Colonic mucosa (tissue), 4 donors: Measurements from ENCODE around the gene SELENOF. TPM values are rescaled to one million over a fixed set of nuclear protein-coding genes. Genes with fewer than 3 reads are reported as not detected.

Source experiments
- DNase-seq: peaks from one replicate; pipeline ENCODE4 v3.0.0-alpha.2; 2020
- H3K27ac ChIP-seq: fragments of 200-600 bp; one replicate; pipeline ENCODE4 v1.8.0; 2021
- H3K27me3 ChIP-seq: fragments of 200-600 bp; one replicate; pipeline ENCODE4 v1.8.0; 2021
- H3K36me3 ChIP-seq: fragments of 200-600 bp; one replicate; pipeline ENCODE4 v1.8.0; 2021
- H3K4me1 ChIP-seq: fragments of 200-600 bp; one replicate; pipeline ENCODE4 v1.8.0; 2021; ENCODE audit warnings: mild to moderate bottlenecking
- H3K4me3 ChIP-seq: fragments of 200-600 bp; one replicate; pipeline ENCODE4 v1.8.0; 2021
- H3K9ac ChIP-seq, 2 donors: one replicate each; pipeline ENCODE4 v1.7.0; 2013; ENCODE audit warnings: control low read depth in 2 of 2, low read depth in 2 of 2, low read length in 2 of 2
- H3K9me3 ChIP-seq: fragments of 200-600 bp; one replicate; pipeline ENCODE4 v1.8.0; 2021
- CTCF ChIP-seq: fragments of 200-600 bp; IDR thresholded peaks from one replicate; pipeline ENCODE4 v1.8.0; 2022; ENCODE audit warnings: antibody characterized with exemption, mild to moderate bottlenecking
- intact Hi-C: fragments of 100-400 bp; cut with DNase I; formaldehyde crosslinking; loops from one replicate; pipeline ENCODE4 v1.14.1; 2022
- total RNA-seq, 2 donors: library from RNA; stranded (reverse); fragmentation: NEBNext Ultra II Directional in 1 of 2; extraction: Animal tissue kit (Norgen Biotek cat#: 25700) in 1 of 2; gene quantifications; one replicate each; pipeline ENCODE4 v1.2.1, GENCODE V29; 2021
- donor health status: healthy.
- donor health status: DM: no; HTN: no; CAD: no.
- donor health status: DM: no; HTN: no; CAD: no.

Gene SELENOF
- total RNA-seq, 2 donors from 2014 or later: 207 to 215 TPM

DNA sequence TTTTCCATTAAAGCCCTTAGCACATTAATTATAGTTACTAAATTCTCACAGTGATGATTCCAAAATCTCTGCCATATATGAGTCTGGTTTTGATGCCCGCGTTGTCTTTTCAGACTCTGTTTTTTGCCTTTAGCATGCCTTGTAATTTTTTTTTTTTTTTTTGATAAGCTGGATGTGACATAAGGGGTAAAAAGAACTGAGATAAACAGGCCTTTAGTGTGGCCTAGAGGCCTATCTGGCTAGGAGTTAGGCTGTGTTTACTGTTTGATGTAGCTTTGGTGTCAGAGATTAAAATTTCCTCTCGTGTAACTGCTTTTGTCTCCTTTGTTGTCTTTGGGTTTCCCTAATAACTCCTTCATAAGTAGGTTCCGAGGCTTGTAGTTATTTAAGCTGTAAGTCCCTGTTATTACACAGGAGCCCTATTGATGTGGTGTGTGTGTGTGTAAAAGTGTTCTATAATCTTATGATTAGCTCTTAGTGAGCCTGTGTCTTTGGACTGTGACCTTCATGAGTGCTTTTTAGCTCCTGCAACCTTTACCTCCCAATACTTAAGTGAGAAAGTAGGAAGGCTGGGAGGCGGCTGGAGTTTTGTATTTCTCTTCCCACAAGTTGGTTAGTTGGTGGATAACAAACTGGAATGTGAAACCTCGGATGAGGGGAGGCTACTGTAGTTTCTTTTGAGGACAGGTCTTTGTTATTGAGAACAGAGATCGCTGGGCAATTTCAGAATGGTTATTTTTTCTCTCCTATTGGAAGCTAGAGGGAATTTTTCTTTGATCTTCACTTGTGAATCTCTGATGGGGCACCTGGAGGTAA lies 19.8 kb upstream of the SELENOF start:
- Histone ChIP-seq H3K4me3 (no peak overlapping the region), H3K9ac (no peak overlapping the region), H3K9me3 (no peaks in the 10 kb centered on the region), H3K27ac (no peak overlapping the region), H3K27me3 (no peaks in the 10 kb centered on the region), H3K4me1 (peaks cover 3% of the 10 kb centered on the region), H3K36me3 (no peaks in the 10 kb centered on the region)
- no peak for TF ChIP-seq CTCF
- no peak for DNase-seq
- intact Hi-C loops: no loop called here

DNA sequence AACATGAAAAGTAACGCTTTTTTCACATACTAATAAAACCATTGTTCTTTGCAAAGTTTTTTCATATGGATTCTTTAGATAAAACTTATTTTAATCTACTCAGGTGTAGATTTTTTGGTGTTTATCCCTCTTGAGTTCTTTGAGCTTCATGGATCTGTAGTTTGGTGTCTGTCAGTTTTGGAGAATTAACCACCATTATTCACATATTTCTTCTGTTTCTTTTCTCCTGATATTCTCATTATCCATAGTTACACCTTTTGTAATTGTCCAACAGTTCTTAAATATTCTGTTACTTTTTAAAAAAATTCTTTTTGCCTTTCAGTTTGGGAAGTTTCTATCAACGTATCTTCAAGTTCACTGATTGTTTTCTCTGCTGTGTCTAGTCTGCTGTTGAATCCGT lies 19.1 kb upstream of the SELENOF start:
- H3K4me3 ChIP-seq: no peak overlapping the region
- no peak overlapping the region for H3K27ac ChIP-seq
- no peaks in the 10 kb centered on the region for H3K27me3 ChIP-seq
- H3K36me3 ChIP-seq: no peaks in the 10 kb centered on the region
- peaks cover 3% of the 10 kb centered on the region for H3K4me1 ChIP-seq
- H3K9ac ChIP-seq: no peak overlapping the region
- intact Hi-C loops: no loop called here
- TF ChIP-seq CTCF: no peak
- DNase-seq: no peak
- no peaks in the 10 kb centered on the region for H3K9me3 ChIP-seq

- intact Hi-C loops: no loop called here
- TF ChIP-seq CTCF: no peak
- H3K9me3 ChIP-seq: no peaks in the 10 kb centered on the region
- H3K4me3 ChIP-seq: no peak overlapping the region
- no peak overlapping the region for H3K27ac ChIP-seq
- peaks cover 10% of the 10 kb centered on the region for H3K4me1 ChIP-seq
- H3K36me3 ChIP-seq: no peaks in the 10 kb centered on the region
- H3K27me3 ChIP-seq: no peaks in the 10 kb centered on the region
- H3K9ac ChIP-seq: no peak overlapping the region
- no peak for DNase-seq
Observed at GRCh38 chr1:86928819-86929218, 14.9 kb upstream of the SELENOF start.

DNA sequence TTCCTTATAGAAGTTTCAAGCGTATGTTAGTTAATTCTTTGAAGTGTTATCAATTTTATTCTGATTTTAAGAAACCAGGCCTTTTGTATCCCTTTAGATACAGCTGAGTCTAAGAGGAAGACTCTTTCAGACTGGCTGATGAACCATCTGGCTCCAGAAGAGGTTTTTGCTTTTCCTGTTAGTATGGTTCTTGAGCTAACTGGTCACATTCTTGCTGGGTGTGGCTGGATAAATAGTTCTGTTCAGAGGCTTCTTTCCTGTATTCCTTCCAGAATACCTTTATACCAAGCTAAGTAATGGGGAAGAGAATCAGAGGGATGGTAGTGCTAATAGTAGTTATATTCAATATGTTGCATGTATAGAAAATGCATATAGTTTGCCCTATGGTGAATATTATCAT lies 13.0 kb upstream of the SELENOF start:
- intact Hi-C loops: no loop called here
- no peak for TF ChIP-seq CTCF
- peaks cover 10% of the 10 kb centered on the region for H3K4me1 ChIP-seq
- no peaks in the 10 kb centered on the region for H3K36me3 ChIP-seq
- H3K27ac ChIP-seq: no peak overlapping the region
- H3K27me3 ChIP-seq: no peaks in the 10 kb centered on the region
- no peak for DNase-seq
- no peak overlapping the region for H3K9ac ChIP-seq
- H3K9me3 ChIP-seq: no peaks in the 10 kb centered on the region
- no peak overlapping the region for H3K4me3 ChIP-seq

- DNase-seq: no peak
- intact Hi-C loops: no loop called here
- H3K27ac ChIP-seq: no peak overlapping the region
- no peak overlapping the region for H3K9ac ChIP-seq
- no peaks in the 10 kb centered on the region for H3K36me3 ChIP-seq
- H3K9me3 ChIP-seq: no peaks in the 10 kb centered on the region
- TF ChIP-seq CTCF: no peak
- no peak overlapping the region for H3K4me3 ChIP-seq
- H3K27me3 ChIP-seq: no peaks in the 10 kb centered on the region
- peaks cover 10% of the 10 kb centered on the region for H3K4me1 ChIP-seq
Observed at GRCh38 chr1:86925742-86926141, 11.8 kb upstream of the SELENOF start.
